A549 (cell line): ENCODE measurements around the gene KCTD12. TPM values are rescaled to one million over a fixed set of nuclear protein-coding genes. Genes with fewer than 3 reads are reported as not detected.

ENCODE experiments used
- ATAC-seq, 2 experiments: fragments of 200-7000 bp in 1 of 2; fragments of >200 bp in 1 of 2; cut with Nextera tagmentation in 1 of 2; cut with Tn5 transposase in 1 of 2; 3 replicates each; pipeline versions ENCODE4 v1.8.0 to v1.9.1; 2018 to 2020; ENCODE audit warnings: mild to moderate bottlenecking in 1 of 2, moderate library complexity in 1 of 2
- CTCF ChIA-PET: fragments of 300-600 bp; sonication (Branson Sonifier 250); formaldehyde crosslinking; extraction: SDS; loops from one replicate; lab custom pipeline; 2021; ENCODE audit warnings: antibody characterized with exemption, inconsistent platforms; lab: Yijun Ruan, JAX
- POLR2A ChIA-PET: fragments of 350-600 bp; formaldehyde crosslinking; extraction: SDS; loops from one replicate; lab custom pipeline; 2021; ENCODE audit warnings: antibody characterized with exemption, inconsistent platforms; lab: Yijun Ruan, JAX
- DNase-seq, 2 experiments: peaks; one replicate each; pipeline versions ENCODE4 v3.0.0 to v3.0.0-alpha.2; 2011 to 2016; ENCODE audit warnings: low read depth in 1 of 2, low spot score in 1 of 2
- FAIRE-seq: peaks from 2 replicates; lab custom pipeline; 2011; peaks lifted over from hg19 to GRCh38; lab: Jason Lieb, UNC
- H3K27ac ChIP-seq, 2 experiments: fragments of >200 bp; sonication (Bioruptor Twin); formaldehyde crosslinking; 3 replicates each; pipeline ENCODE4 v1.5.1; 2016 to 2017
- H3K4me1 ChIP-seq: fragments of >200 bp; sonication (Bioruptor Twin); formaldehyde crosslinking; 3 replicates; pipeline ENCODE4 v1.6.1; 2016
- H3K4me2 ChIP-seq: fragments of >200 bp; sonication (Bioruptor Twin); formaldehyde crosslinking; 3 replicates; pipeline ENCODE4 v1.6.1; 2016
- H3K4me3 ChIP-seq: fragments of >200 bp; sonication (Bioruptor Twin); formaldehyde crosslinking; 3 replicates; pipeline ENCODE4 v1.5.1; 2016
- H3K9me3 ChIP-seq: fragments of >200 bp; sonication (Bioruptor Twin); formaldehyde crosslinking; 3 replicates; pipeline ENCODE4 v1.6.1; 2016
- CHD4 ChIP-seq: fragments of 200-600 bp; sonication (generic); IDR thresholded peaks from 2 replicates; pipeline ENCODE4 v1.6.1; 2016; ENCODE audit warnings: antibody characterized with exemption, mild to moderate bottlenecking, borderline replicate concordance
- CTCF ChIP-seq: fragments of >200 bp; sonication (Bioruptor Twin); formaldehyde crosslinking; IDR thresholded peaks from 3 replicates; pipeline ENCODE4 v1.5.1; 2016
- E2F6 ChIP-seq: IDR thresholded peaks from 2 replicates; pipeline ENCODE4 v1.6.1; 2012; ENCODE audit warnings: low read depth, borderline replicate concordance
- FOXS1 ChIP-seq: fragments of 250-450 bp; sonication (Bioruptor Pico); IDR thresholded peaks from 2 replicates; pipeline ENCODE4 v1.5.0; 2020; ENCODE audit warnings: mild to moderate bottlenecking, moderate library complexity
- MAFK ChIP-seq: fragments of 450-650 bp; IDR thresholded peaks from 2 replicates; pipeline ENCODE4 v1.6.1; 2014; ENCODE audit not compliant: partially characterized antibody
- MYC ChIP-seq: IDR thresholded peaks from 2 replicates; pipeline ENCODE4 v1.6.1; 2012; ENCODE audit warnings: mild to moderate bottlenecking, inconsistent platforms, low read length, improper control_type of control experiment, borderline replicate concordance
- NFE2L2 ChIP-seq: fragments of 150-350 bp; conservative IDR thresholded peaks from 2 replicates; pipeline ENCODE4 v1.6.1; 2014; ENCODE audit warnings: low read length
- POLR2A ChIP-seq: IDR thresholded peaks from 2 replicates; pipeline ENCODE4 v1.6.1; 2012; ENCODE audit warnings: mild to moderate bottlenecking, low read length
- SREBF2 ChIP-seq: fragments of 450-650 bp; IDR thresholded peaks from 2 replicates; pipeline ENCODE4 v1.6.1; 2014; ENCODE audit warnings: mild to moderate bottlenecking, moderate library complexity
- ZSCAN20 ChIP-seq: fragments of 250-450 bp; sonication (Bioruptor Pico); IDR thresholded peaks from 2 replicates; pipeline ENCODE4 v1.8.0; 2022; ENCODE audit warnings: mild to moderate bottlenecking, moderate library complexity
- WGBS: methylation state at CpG from one replicate; pipeline ENCODE4 v1.1.6; 2017; ENCODE audit errors: missing lambda C conversion rate; 5-methylcytosine and 5-hydroxymethylcytosine counted together
- polyA plus RNA-seq, 4 experiments: library from polyadenylated mRNA; depleted of rRNA in 3 of 4; stranded (reverse); fragments of >200 nt; fragmentation: RNase III in 1 of 4; extraction: RNeasy Plus Mini Kit Qiagen cat#74134 plus additional on column Dnase treatment in 1 of 4; gene quantifications; 2 replicates in 3 of 4; 3 replicates in 1 of 4; pipeline ENCODE4 v1.2.3, GENCODE V29; 2011 to 2017
- TF ChIP-seq, protein P1 (sequence below): fragments of 450-650 bp; IDR thresholded peaks from 2 replicates; pipeline ENCODE4 v1.6.1; 2014; ENCODE audit warnings: antibody characterized with exemption

The KCTD12 gene
- polyA plus RNA-seq, 2 of the 4 experiments (the other 2 are of a cell fraction): 0.71 to 0.90 TPM

- 41% methylated on average over 7 of the region's 7 CpGs for WGBS
- H3K4me1 ChIP-seq: no peaks in the 10 kb centered on the region
- ChIA-PET POLR2A (no interaction called here), CTCF (no interaction called here)
- H3K27ac ChIP-seq: no peak overlapping the region
- DNase-seq (no peak), FAIRE-seq (no peak), ATAC-seq (no peak)
- no peaks in the 10 kb centered on the region for H3K9me3 ChIP-seq
- no peak overlapping the region for H3K4me3 ChIP-seq
- no peak for TF ChIP-seq CHD4
- no peak for TF ChIP-seq MYC
- TF ChIP-seq, protein P1, sequence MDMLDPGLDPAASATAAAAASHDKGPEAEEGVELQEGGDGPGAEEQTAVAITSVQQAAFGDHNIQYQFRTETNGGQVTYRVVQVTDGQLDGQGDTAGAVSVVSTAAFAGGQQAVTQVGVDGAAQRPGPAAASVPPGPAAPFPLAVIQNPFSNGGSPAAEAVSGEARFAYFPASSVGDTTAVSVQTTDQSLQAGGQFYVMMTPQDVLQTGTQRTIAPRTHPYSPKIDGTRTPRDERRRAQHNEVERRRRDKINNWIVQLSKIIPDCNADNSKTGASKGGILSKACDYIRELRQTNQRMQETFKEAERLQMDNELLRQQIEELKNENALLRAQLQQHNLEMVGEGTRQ: no peak
- no peak for TF ChIP-seq CTCF
- no peak for TF ChIP-seq POLR2A
- no peak for TF ChIP-seq FOXS1 (CRISPR knock-in tag)
- no peak for TF ChIP-seq SREBF2
- no peak for TF ChIP-seq MAFK
- TF ChIP-seq NFE2L2: no peak
- no peak for TF ChIP-seq ZSCAN20 (CRISPR knock-in tag)
- H3K4me2 ChIP-seq: no peak overlapping the region
Observed at GRCh38 chr13:76832258-76832988, 53.8 kb downstream of the KCTD12 start.

DNA sequence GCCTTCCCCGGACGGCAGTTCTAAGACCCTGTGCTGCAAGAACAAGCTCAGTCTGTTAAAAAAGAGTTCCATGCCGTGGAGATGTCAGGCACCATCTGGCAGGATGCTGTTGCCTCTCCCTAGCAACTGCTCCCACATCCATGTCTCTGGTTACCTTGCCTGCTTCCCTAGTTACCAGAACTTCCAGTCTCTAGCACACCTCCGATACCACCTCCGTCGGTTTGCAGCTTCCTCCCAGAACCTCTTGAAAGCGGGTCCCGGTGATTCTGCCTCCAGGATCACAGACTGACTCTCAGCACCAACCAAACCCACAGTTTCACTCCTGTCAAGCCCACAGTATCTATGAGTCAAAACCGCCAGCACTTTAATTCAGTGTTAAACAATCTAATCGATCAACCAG lies 55.4 kb downstream of the KCTD12 start:
- CTCF ChIA-PET: no interaction called here
- Histone ChIP-seq H3K9me3 (no peaks in the 10 kb centered on the region), H3K4me2 (no peak overlapping the region), H3K4me1 (no peaks in the 10 kb centered on the region)
- no peak for TF ChIP-seq E2F6
- TF ChIP-seq, all 56 proteins: peak for 0
- ATAC-seq: no peak
- H3K4me3 ChIP-seq: no peak overlapping the region
- WGBS: 67% methylated on average over 10 of the region's 10 CpGs
- POLR2A ChIA-PET: no interaction called here
- H3K27ac ChIP-seq: no peak overlapping the region
- FAIRE-seq: no peak
- no peak for DNase-seq

Other genes with a start within 250 kb of the KCTD12 start
- not detected in 2 replicates for gene ACOD1, start 62.1 kb upstream of the KCTD12 start, polyA plus RNA-seq (2011; rRNA removed)
- gene ACOD1, start 62.1 kb upstream of the KCTD12 start, polyA plus RNA-seq (2017; fragmentation: RNase III; extraction: RNeasy Plus Mini Kit Qiagen cat#74134 plus additional on column Dnase treatment): not detected in 3 replicates
- 20.0 and 21.1 TPM in 2 replicates for gene CLN5, start 105.7 kb upstream of the KCTD12 start, polyA plus RNA-seq (2011; rRNA removed)
- 11.7 to 12.6 TPM (median 12.1 TPM) in 3 replicates for gene CLN5, start 105.7 kb upstream of the KCTD12 start, polyA plus RNA-seq (2017; fragmentation: RNase III; extraction: RNeasy Plus Mini Kit Qiagen cat#74134 plus additional on column Dnase treatment)
- 24.0 and 24.3 TPM in 2 replicates for gene FBXL3, start 140.8 kb upstream of the KCTD12 start, polyA plus RNA-seq (2011; rRNA removed)
- gene FBXL3, start 140.8 kb upstream of the KCTD12 start, polyA plus RNA-seq (2017; fragmentation: RNase III; extraction: RNeasy Plus Mini Kit Qiagen cat#74134 plus additional on column Dnase treatment): 16.8 to 20.3 TPM (median 17.8 TPM) in 3 replicates